HG02870 (cell line): Measurements from ENCODE around the gene TRAF3IP3.

Source experiments
- ATAC-seq: cut with Tn5 transposase; IDR thresholded peaks from one replicate; pipeline ENCODE4 v1.9.1; 2021; ENCODE audit warnings: mild to moderate bottlenecking, moderate library complexity; ENCODE audit not compliant: unreplicated experiment

The TRAF3IP3 gene

GRCh38 chr1:209822706-209823105, 66.9 kb downstream of the TRAF3IP3 start:
- no peak for ATAC-seq

GRCh38 chr1:209823143-209824041, 67.5 kb downstream of the TRAF3IP3 start:
- peak; percentile 40 for ATAC-seq

- ATAC-seq: no peak
Observed at GRCh38 chr1:209825591-209826434, 70.0 kb downstream of the TRAF3IP3 start.

GRCh38 chr1:209827384-209828262, 71.8 kb downstream of the TRAF3IP3 start, which contains the start of gene UTP25:
UTP25 (plus strand) TSS chr1:209827972; CDS start chr1:209828064, 92 bp downstream.
- peak; percentile 87 for ATAC-seq

- no peak for ATAC-seq
Observed at GRCh38 chr1:209829716-209830115, 73.9 kb downstream of the TRAF3IP3 start.

- no peak for ATAC-seq
Observed at GRCh38 chr1:209830722-209831121, 74.9 kb downstream of the TRAF3IP3 start.

- ATAC-seq: no peak
Observed at GRCh38 chr1:209831615-209832014, 75.8 kb downstream of the TRAF3IP3 start.
